BJ (cell line): ENCODE data around the gene HSD17B10. TPM values are rescaled to one million over a fixed set of nuclear protein-coding genes. Genes with fewer than 3 reads are reported as not detected.

Source experiments
- CTCF ChIA-PET: fragments of 350-600 bp; formaldehyde crosslinking; extraction: SDS; loops from one replicate; lab custom pipeline; 2021; ENCODE audit warnings: antibody characterized with exemption, inconsistent platforms; lab: Yijun Ruan, JAX
- POLR2A ChIA-PET: fragments of 300-600 bp; sonication (Branson Sonifier 250); formaldehyde crosslinking; extraction: SDS; loops from one replicate; lab custom pipeline; 2021; ENCODE audit warnings: antibody characterized with exemption; lab: Charles Lee
- DNase-seq: peaks from one replicate; pipeline ENCODE4 v3.0.0-alpha.2; 2011; ENCODE audit warnings: low read depth
- H3K27me3 ChIP-seq: 2 replicates; pipeline ENCODE4 v1.6.0; 2011; ENCODE audit warnings: low read length; ENCODE audit not compliant: control insufficient read depth, insufficient read depth
- H3K36me3 ChIP-seq: 2 replicates; pipeline ENCODE4 v1.5.1; 2011; ENCODE audit warnings: low read length; ENCODE audit not compliant: control insufficient read depth, insufficient read depth
- H3K4me3 ChIP-seq: 2 replicates; pipeline ENCODE4 v1.5.1; 2011; ENCODE audit warnings: low read depth, mild to moderate bottlenecking, control low read depth, low read length
- polyA plus RNA-seq: library from polyadenylated mRNA; depleted of rRNA; stranded (reverse); fragments of >200 nt; gene quantifications from 2 replicates; pipeline ENCODE4 v1.2.3, GENCODE V29; 2011
- TF ChIP-seq, protein P1 (sequence below): IDR thresholded peaks from 2 replicates; pipeline ENCODE4 v1.5.1; 2011; ENCODE audit warnings: low read depth, mild to moderate bottlenecking, control low read depth, inconsistent platforms, low read length, moderate library complexity; ENCODE audit not compliant: insufficient read depth

HSD17B10 gene
- polyA plus RNA-seq, 1 experiment: 156 TPM

DNA sequence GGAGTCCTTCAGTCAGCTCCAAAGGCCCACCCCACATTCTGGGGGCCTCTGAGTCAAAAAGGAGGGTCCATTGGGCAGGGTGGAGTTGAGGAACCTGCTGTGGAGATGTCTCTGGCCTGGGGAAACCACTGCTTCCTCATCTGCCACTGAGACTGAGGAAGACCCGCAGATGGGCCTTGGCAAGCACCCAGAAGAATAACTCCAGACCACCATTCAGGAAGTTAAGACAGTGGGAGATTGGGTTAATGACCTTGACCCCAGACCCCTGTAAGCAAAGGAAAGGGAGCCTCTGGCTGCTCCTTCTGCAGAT lies 8.1 kb upstream of the HSD17B10 start:
- POLR2A ChIA-PET: no interaction called here
- TF ChIP-seq, protein P1, sequence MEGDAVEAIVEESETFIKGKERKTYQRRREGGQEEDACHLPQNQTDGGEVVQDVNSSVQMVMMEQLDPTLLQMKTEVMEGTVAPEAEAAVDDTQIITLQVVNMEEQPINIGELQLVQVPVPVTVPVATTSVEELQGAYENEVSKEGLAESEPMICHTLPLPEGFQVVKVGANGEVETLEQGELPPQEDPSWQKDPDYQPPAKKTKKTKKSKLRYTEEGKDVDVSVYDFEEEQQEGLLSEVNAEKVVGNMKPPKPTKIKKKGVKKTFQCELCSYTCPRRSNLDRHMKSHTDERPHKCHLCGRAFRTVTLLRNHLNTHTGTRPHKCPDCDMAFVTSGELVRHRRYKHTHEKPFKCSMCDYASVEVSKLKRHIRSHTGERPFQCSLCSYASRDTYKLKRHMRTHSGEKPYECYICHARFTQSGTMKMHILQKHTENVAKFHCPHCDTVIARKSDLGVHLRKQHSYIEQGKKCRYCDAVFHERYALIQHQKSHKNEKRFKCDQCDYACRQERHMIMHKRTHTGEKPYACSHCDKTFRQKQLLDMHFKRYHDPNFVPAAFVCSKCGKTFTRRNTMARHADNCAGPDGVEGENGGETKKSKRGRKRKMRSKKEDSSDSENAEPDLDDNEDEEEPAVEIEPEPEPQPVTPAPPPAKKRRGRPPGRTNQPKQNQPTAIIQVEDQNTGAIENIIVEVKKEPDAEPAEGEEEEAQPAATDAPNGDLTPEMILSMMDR: no peak
- Histone ChIP-seq H3K27me3 (no peaks in the 10 kb centered on the region), H3K36me3 (no peaks in the 10 kb centered on the region), H3K4me3 (no peak overlapping the region)
- CTCF ChIA-PET: interaction anchor here (1.2 kb wide), 1 partner anchor 158 kb away, joined by 4 read pairs; no protein-coding TSS in a partner anchor
- DNase-seq: no peak

GRCh38 chrX:53441531-53442321 lies 7.6 kb upstream of the HSD17B10 start:
- ChIA-PET CTCF (interaction anchor here (1.2 to 1.6 kb wide), 2 partner anchors 128 to 157 kb away, joined by 4 read pairs; no protein-coding TSS in a partner anchor), POLR2A (no interaction called here)
- peak overlapping the region; percentile 39 for H3K4me3 ChIP-seq
- TF ChIP-seq, protein P1: no peak
- H3K36me3 ChIP-seq: no peaks in the 10 kb centered on the region
- DNase-seq: no peak
- no peaks in the 10 kb centered on the region for H3K27me3 ChIP-seq

DNA sequence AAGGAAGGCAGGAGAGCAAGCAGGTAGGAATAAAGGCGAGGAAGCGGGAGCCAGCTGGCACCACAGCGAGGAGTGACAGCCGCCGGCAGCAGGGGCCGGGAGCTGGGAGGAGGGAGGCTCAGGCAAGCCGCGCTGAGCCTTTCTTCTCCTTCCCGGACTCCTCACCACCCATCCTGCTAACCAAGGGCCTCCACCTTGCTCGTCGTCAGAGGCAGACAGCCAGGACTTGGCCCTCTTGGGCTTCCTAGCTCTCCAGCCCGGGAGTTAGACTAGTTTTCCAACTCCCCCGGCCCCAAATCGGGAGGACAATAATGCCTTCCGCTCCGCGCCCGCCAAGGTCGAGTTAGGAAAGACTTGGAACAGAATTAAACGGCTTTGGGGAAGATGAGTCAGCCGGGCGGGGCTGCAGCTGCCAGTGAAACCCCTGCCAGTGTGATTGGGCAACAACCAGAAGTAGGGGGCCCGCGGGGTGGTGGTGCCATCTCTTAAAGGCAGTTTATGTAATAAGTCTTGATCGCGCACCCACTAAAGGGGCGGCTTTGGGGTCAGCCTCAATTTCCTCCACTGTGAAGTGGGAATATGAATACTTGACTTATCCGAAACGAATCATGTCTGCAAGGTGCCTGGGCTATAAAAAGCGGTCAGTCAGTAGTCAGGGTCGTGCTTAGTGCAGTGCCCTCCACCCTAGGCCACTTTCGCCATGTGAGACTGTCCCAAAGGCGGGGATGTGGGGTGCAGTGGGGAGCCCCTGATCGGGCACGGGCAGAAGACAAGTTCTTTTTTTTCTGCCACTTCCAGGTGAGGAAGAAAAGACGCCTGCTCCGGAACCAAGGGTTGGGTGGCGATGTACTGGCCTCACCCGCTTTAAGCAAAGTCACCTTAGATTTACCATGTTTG lies 6.7 kb upstream of the HSD17B10 start:
- Histone ChIP-seq H3K4me3 (peak overlapping the region; percentile 39), H3K27me3 (no peaks in the 10 kb centered on the region), H3K36me3 (no peaks in the 10 kb centered on the region)
- DNase-seq: no peak
- POLR2A ChIA-PET: no interaction called here
- CTCF ChIA-PET: interaction anchor here (0.8 to 1.6 kb wide), 2 partner anchors 128 to 191 kb away, joined by 3 to 4 read pairs; no protein-coding TSS in a partner anchor
- TF ChIP-seq, protein P1: no peak

DNA sequence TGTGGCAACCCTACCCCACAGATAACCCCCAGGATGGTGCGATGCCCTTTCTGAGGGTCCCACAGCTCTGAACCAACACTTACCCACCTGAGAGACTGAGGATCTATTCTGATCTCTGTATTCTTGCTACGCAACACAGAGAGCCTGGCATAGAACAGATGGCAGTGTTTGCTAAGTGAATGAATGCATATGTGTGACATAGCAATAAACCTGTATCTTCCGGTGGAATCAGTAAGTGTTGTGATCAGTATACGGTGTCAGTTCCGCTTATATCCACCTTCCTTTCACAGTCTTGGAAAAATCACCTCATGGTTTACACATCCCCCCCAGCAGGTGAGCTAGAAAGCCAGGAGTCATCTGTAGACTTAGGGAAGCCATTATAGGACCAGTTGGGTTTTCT lies 5.9 kb upstream of the HSD17B10 start:
- Histone ChIP-seq H3K36me3 (no peaks in the 10 kb centered on the region), H3K27me3 (no peaks in the 10 kb centered on the region), H3K4me3 (no peak overlapping the region)
- ChIA-PET POLR2A (no interaction called here), CTCF (interaction anchor here (1.6 kb wide), 1 partner anchor 127 kb away, joined by 4 read pairs; no protein-coding TSS in a partner anchor)
- TF ChIP-seq, protein P1: no peak
- no peak for DNase-seq

GRCh38 chrX:53438832-53439230 lies 4.7 kb upstream of the HSD17B10 start:
- Histone ChIP-seq H3K27me3 (no peaks in the 10 kb centered on the region), H3K4me3 (no peak overlapping the region), H3K36me3 (no peaks in the 10 kb centered on the region)
- ChIA-PET POLR2A (no interaction called here), CTCF (no interaction called here)
- DNase-seq: no peak
- TF ChIP-seq, protein P1: no peak
